GM19328 (cell line): ENCODE results near the gene KLK6.
"Not testable (repeated sequence)": the region's sequence is repeated elsewhere in the genome, so short reads cannot be mapped to it uniquely, and the experiment has no call there.

Experiments used
- ATAC-seq: cut with Tn5 transposase; IDR thresholded peaks from one replicate; pipeline ENCODE4 v1.9.1; 2021; ENCODE audit warnings: mild to moderate bottlenecking, moderate library complexity; ENCODE audit not compliant: unreplicated experiment

Gene KLK6

DNA sequence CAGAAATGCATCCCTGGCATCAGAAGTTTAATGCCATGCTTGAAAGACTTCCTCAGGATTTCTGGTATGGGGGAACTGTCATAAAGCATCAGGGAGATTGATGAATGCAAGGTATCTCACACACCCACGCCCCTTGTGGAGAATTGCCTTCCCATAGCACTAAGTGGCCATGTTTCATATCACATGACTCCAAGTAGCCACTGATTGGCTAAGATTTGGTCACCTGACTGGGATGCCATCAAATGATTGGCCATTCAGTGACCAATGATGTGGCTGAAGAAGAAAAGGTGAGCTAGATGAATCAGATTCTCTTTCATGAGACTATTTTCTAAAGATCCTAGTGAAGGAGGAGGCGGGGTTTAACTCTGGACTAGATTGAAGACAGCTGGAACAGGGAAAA, 24.7 kb upstream of the KLK6 start:
- ATAC-seq = no peak

DNA sequence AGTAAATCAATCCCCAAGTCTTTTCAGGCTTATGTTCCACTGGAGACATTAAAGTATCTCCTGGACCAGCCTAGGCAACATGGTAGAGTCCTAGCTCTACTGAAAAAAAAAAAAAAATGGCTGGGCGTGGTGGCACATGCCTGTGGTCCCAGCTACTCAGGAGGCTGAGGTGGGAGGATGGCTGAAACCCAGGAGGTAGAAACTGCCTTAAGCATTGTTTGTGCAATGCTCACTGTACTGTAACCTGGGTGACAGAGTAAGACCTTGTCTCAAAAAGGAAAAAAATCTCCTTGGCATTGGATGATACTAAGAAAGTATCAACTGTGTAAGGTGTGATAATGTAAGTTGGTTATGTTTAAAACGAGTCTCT, 23.3 kb upstream of the KLK6 start:
- ATAC-seq = no peak

DNA sequence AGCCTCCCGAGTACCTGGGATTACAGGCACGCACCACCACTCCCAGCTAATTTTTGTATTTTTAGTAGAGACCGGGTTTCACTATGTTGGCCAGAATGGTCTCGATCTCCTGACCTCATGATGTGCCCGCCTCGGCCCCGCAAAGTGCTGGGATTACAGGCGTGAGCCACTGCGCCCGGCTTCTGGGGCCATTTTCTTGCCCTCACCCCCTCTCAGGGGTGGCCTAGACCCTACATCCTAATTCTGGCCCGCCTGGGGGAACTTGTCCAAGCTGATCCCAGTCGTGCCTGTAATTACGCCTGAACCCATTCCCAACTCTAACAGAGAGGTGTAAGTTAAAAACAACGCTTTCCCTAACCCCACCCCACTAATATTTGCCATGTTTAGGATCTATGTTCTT, 15.0 kb upstream of the KLK6 start:
- not testable (repeated sequence) for ATAC-seq

DNA sequence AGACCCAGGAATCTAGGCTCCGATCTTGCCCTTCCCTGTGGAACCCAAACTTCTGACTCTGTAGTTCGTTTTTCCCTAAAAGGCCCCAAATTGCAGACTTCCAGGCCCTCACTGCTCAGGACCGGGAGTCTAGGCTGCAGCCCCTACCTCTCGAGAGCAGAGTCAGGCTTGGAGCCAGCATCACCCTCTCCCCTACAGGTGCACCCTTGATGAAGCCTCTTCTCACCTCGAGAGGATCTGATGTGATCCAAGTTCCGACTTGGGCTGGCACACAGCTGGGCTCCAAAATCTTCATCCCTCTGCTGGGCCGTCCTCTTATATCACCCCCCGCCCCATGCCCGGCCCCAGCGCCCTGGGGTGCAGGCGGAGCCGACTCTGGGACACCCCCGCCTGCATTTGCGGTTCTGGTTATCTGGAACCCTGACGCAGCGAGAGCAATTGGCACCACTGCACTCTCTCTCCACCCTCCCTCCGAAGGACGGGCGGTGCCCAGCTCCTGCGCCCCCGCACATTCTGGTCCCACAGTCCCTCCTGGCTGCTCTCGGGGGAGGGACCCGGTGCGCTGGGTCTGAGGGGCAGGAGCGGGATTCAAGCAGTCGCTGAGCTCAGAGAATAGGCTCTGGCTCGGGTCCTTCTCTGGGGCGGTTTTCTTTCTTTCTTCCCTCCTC, 14.4 kb upstream of the KLK6 start, which contains the start of gene KLK7:
KLK7 (minus strand) TSS at position 293 of the 668 bp plus-strand sequence. CDS start 1,518 bp downstream, outside the sequence.
- ATAC-seq = no peak

DNA sequence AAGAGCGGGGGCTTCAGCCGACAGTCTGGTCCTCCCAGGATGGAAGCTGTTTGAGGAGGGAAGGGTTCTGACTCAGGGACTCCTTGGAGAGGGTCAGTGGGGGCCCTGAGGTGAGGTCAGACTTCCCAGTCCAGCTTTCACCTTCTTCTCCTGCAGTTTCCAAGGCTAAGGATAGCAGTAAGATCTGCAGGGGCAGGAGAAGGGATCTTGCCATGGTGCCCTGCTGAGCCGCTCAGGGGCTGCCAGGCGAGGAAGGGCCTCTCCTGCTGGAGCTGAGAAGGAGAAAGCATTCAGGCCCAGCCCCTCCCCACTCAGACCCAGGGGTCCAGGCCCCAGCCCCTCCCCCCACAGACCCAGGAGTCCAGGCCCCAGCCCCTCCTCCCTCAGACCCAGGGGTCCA, 12.8 kb upstream of the KLK6 start:
- no peak for ATAC-seq

DNA sequence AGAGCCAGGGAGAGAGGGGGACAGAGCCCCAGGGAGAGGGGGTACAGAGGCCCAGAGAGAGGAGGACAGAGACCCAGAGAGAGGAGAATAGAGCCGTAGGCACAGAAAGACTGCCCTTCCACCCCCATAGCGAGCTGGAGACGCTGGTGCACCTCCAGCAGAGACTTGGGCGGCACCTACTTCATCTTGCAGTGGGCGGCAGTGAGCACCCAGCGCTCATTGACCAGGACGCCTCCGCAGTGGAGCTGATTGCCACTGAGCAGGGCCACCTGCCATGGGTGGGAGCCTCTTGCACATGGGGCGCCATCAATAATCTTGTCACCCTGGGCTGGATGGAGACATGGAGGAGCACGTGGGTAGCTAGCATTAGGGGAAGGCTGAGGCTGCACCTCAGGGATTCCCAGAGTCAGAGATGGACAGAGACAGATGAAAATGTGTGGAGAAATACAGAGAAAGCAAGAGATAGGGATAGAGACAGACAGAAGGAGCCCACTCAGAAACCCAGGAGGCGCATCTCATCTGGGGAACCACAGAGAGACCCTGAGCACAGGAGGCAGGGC, 12.3 kb upstream of the KLK6 start:
- ATAC-seq = no peak

DNA sequence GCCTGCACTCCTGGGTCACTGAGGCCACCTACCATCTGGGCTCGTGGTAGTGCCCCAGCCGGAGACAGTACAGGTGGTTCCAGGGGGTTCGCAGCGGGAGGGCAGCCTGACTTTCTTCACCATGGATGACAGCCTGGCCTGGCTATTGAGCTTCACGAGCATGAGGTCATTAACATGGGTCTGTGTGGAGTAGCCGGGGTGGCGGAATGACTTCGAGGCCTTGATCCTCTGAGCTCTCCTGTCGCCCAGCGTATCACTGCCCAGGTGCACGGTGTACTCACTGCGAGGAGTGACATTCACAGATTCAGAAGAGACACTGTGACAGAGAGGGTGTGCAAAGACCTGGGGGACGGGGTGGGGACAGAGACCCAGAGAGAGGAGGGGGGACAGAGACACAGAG, 10.8 kb upstream of the KLK6 start:
- no peak for ATAC-seq

DNA sequence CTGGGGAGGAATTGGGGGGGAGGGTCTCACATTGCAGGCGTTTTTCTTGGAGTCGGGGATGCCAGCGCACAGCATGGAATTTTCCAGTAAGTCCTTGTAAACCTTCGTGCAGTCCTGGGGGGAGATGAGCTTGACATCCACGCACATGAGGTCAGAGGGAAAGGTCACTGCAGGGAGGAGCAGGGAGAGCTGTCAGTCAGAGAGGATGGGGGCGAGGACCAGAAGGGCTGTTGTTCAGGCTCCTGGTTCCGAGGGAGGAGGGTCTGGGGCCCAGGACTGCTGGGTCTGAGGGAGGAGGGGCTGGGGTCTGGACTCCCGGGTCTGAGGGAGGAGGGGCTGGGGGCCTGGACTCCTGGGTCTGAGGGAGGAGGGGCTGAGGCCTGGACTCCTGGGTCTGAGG, 10.4 kb upstream of the KLK6 start:
- no peak for ATAC-seq

DNA sequence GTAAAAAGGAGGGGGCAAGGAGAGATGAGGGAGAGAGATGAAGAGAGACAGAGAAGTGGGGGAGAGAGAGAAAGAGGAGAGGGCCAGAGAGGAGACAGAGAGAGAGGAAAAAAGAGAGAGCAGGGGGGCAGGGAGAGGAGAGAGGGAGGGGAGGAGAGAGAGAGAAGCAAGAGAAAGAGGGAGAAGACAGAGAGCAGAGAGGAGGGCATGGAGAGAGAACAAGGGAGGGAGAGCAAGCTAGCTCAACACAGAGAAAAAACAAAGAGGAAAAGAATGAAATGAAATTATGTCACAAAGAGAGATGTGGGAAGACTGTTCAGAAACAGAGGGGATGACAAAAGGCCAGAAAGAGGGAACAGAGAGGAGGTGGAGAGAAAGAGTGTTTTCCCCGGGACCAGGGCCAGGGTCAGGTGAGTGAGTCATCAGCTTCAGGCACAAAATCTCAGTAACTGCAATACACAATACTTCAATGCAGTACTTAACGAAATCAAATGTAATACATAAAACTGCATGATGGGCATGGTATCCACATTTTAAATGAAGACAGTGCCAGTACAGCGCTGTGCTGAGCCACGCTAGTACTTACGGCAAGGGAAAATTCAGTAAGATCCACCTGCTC, 9.5 kb upstream of the KLK6 start:
- no peak for ATAC-seq

DNA sequence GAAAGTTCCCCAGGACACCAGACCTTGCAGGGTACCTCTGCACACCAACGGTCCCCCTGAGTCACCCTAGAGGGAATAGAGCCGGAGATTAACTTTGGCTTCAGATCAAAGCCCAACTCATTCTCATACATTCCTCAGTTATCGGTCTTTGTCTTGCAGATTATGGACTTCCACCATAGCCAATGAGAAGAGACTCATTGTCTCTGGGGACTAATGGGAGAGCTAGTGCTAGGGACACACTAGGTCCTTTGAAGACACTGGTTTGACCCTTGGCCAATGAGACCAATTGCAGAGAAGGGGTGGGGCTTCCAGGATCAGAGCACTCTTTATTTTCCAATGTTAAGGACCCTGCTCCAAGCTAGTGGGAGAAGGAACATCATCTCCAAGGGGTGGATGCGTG, 8.2 kb upstream of the KLK6 start:
- no peak for ATAC-seq

DNA sequence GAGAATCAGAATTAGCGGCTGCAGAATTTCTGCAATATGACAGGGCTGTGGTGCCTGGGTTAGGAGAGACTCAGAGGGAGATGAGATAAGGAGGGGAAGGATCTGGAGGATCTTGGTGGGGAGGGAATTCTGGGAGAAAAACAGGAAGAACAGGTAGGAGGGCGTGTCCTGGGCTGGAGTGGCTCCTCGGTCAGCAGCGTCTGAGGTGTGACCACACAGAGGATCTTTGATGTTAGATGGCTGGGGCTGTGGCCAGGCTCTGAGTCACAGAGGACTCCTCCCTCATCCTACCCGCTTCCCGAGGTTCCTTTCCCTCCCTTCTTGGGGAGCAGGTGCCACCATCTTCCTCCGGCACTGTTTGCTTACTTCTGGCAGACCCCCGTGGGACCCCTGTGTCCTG, 6.4 kb upstream of the KLK6 start:
- ATAC-seq = no peak

DNA sequence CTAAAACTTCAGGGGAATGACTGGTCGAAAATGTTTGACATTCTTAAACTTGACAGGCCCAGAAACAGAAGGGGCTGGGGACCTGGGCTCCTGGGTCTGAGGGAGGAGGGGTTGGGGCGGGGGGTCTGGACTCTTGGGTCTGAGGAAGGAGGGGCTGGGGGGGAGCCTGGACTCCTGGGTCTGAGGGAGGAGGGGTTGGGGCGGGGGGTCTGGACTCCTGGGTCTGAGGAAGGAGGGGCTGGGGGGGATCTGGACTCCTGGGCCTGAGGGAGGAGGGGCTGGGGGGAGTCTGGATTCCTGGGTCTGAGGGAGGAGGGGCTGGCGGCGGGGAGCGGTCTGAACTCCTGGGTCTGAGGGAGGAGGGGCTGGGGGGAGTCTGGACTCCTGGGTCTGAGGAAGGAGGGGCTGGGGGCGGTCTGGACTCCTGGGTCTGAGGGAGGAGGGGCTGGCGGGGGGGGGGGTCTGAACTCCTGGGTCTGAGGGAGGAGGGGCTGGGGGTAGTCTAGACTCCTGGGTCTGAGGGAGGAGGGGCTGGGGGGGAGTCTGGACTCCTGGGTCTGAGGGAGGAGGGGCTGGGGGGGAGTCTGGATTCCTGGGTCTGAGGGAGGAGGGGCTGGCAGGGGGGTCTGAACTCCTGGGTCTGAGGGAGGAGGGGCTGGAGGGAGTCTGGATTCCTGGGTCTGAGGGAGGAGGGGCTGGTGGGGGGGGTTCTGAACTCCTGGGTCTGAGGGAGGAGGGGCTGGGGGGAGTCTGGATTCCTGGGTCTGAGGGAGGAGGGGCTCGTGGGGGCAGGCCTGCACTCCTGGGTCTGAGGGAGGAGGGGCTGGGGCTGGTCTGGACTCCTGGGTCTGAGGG, 5.5 kb upstream of the KLK6 start:
- ATAC-seq = no peak

DNA sequence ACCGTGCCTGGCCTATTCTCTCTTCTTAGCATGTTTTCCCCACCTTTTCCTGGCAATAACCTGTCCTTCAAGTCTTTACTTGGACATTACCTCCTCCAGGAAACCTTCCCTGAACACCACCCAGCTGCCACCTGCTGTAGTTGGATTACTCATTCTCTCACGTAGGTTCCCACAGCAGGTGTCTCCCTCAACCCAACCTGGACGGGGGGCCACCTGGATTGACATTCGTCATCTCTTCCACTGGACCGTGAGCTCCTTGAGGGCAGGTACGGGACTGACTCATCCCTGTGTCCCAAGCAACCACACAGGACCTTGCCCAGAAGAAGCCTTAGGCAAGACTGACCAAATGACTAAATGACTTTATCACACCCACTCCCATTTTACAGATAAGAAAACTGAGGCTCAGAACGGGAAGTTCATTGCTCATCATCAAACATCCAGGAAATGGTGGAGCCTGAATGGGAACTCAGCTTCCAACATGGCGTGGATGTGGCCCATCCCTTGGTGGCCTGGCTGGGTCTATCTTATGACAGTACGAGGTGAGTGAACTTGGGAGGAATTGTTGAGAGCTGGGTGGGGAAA, 3.5 kb upstream of the KLK6 start:
- no peak for ATAC-seq

DNA sequence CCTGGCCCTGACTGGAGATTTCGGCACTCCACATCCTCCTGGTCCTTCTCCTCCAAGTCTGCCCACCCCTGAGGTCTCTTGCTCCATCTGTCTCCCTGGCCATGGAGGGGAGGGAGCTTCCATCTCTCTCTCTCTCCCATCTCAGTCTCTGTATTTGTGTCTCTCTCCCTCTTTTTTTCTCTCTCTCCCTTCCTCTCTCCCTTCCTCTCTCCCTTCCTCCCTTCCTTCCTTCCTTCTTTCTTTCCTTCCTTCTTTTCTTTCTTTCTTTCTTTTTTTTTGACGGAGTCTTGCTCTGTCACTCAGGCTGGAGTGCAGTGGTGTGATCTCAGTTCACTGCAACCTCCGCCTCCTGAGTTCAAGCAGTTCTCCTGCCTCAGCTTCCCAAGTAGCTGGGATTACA, 419 bp upstream of the KLK6 start:
- not testable (repeated sequence) for ATAC-seq

DNA sequence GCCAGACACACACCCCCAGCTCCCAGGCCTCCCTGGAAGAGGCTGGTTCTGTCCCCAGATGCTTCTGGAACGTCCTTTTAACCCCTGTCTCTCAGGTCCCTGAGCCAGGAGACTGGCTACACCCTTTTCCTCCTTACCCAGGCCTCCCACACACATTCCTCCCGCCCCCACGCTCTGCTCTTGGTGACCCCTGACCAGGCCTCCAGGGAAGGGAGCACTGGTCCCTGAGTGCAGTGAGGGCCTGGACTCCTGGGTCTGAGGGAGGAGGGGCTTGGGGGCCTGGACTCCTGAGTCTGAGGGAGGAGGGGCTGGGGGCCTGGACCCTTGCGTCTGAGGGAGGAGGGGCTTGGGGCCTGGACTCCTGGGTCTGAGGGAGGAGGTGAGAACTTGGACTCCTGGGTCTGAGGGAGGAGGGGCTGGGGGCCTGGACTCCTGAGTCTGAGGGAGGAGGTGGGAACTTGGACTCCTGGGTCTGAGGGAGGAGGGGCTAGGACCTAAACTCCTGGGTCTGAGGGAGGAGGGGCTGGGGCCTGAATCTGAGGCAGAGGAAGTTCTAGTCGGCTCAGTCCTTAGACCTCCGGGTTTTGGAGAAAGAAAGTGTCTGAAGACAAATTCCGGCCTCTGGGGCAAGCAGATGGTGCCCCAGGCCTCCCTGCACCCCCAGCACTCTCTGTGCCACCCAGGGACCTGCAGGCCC, 527 bp downstream of the KLK6 start:
- no peak for ATAC-seq

DNA sequence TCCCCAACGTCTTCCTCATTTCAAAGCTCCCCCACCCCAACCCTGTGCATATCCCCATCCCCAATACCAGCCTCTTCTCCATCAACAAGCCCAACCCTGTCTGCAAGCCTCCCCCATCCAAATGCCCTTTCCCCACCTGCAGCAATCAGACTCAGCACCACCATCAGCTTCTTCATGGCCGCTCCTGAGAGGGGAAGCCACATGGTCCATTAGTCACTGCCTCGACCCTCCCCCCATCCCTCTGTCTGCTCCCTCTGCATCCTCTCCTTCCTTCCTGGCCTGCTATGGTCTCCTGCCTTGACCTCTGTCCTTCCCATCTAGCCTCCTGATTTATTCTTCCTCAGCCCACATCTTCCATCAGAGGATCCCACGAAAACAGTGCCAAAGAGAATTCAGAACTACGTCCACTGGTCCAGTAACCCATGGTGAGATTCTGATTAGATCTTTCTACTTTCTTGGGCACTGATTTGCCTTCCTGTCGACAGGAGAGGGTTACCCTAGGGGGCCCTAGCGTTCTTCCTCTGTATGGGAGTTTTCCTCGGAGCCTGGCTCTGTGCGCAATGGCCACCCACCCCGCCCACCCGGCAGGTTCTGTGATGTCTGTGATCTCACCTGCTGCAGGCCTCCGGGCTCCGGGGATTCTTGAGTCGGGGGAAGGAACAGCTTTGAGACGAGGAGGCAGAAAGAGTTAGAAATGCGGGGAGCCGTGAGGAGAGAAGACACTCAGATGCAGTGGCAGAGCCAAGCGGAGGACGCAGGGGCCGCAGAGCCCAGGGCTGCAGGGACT, 1.3 kb downstream of the KLK6 start:
- no peak for ATAC-seq

DNA sequence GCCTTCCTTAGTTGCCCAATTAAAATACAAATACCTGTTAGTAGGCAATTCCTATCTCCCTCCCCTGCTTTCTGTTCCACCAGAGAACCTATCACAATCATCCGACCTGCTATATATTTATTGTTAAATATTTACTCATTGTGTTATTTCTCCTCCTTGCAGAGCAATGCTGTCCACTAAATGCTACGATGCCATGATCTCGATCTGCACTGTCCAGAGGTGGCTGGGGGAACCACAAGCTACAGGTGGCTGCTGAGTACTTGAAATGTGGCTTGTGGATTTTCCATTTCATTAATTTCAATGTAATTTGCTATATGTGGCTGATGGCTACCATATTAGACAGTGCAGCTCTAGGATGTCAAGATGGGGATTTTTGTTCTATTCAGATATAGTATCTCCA, 5.1 kb downstream of the KLK6 start:
- no peak for ATAC-seq

DNA sequence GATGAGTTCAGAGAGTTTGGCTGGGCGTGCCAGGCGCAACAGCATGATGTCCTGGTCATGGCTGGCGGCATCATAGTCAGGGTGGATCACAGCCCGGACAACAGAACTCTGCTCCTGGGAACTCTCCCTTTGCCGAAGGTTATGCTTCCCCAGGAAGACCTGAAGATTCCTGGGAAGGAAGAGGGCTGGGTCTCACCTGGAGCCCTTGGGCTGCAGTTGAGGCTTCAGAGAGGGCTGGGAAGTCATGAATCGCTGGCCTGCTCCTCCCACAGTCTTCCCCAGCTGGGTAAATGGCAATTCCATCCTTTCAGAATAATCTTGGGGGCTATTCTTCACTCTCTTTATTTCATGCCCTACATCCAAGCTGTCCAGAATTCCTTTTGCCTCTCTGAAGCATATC, 6.0 kb downstream of the KLK6 start:
- ATAC-seq = no peak

DNA sequence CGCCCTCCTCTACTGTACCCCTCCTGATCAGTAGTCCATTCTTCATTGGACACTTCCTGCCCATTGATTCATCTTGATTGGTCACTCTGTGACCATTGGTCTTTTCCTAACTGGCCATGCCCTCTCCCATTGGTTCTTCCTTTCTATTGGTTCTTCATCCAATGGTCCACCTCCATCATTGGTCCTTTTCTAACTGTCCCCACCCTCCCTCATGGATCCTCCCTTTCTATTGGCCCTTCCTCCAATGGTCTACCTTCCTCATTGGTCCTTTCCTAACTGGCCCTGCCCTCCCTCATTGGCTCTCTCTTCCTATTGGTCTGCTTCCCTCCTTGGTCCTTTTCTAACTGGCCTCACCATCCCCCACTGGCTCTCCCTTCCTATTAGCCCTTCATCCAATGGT, 7.1 kb downstream of the KLK6 start:
- ATAC-seq = no peak
